Measurements from ENCODE around the gene TXNRD2.
"Not testable (repeated sequence)": the region's sequence is repeated elsewhere in the genome, so short reads cannot be mapped to it uniquely, and the experiment has no call there.

The TXNRD2 gene

GRCh38 chr22:19940536-19941364 is 868 bp downstream of the TXNRD2 start:
- Histone ChIP-seq H3K9me3 (ENCODE audit: insufficient read depth, low read length) (no peaks in the 10 kb centered on the region), H3K27ac (ENCODE audit: low read length) (peak overlapping the region; percentile 72), H3K4me2 (ENCODE audit: low read length) (peak overlapping the region; percentile 98), H3K36me3 (replicated peaks; ENCODE audit: low read depth, low read length) (peaks cover 14% of the 10 kb centered on the region), H3K27me3 (ENCODE audit: low read depth, low read length) (no peaks in the 10 kb centered on the region), H3K79me2 (ENCODE audit: low read length) (peaks cover 56% of the 10 kb centered on the region), H4K20me1 (ENCODE audit: insufficient read depth, low read length) (no peaks in the 10 kb centered on the region), H3K4me1 (ENCODE audit: low read length) (peaks cover 18% of the 10 kb centered on the region), H3K9ac (ENCODE audit: low read length) (peak overlapping the region; percentile 99), H2AFZ (ENCODE audit: low read depth, low read length) (peak overlapping the region; percentile 48; the same call in 1 of the 2 replicates), H3K4me3 (ENCODE audit: low read length) (peak overlapping the region; percentile 91)
- TF ChIP-seq, protein P1, sequence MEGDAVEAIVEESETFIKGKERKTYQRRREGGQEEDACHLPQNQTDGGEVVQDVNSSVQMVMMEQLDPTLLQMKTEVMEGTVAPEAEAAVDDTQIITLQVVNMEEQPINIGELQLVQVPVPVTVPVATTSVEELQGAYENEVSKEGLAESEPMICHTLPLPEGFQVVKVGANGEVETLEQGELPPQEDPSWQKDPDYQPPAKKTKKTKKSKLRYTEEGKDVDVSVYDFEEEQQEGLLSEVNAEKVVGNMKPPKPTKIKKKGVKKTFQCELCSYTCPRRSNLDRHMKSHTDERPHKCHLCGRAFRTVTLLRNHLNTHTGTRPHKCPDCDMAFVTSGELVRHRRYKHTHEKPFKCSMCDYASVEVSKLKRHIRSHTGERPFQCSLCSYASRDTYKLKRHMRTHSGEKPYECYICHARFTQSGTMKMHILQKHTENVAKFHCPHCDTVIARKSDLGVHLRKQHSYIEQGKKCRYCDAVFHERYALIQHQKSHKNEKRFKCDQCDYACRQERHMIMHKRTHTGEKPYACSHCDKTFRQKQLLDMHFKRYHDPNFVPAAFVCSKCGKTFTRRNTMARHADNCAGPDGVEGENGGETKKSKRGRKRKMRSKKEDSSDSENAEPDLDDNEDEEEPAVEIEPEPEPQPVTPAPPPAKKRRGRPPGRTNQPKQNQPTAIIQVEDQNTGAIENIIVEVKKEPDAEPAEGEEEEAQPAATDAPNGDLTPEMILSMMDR (IDR thresholded peaks at IDR 0.05; ENCODE audit: low read depth, low read length) = no peak
- no peak for TF ChIP-seq EZH2phosphoT487 (IDR thresholded peaks at IDR 0.05; ENCODE audit: low read depth)

DNA sequence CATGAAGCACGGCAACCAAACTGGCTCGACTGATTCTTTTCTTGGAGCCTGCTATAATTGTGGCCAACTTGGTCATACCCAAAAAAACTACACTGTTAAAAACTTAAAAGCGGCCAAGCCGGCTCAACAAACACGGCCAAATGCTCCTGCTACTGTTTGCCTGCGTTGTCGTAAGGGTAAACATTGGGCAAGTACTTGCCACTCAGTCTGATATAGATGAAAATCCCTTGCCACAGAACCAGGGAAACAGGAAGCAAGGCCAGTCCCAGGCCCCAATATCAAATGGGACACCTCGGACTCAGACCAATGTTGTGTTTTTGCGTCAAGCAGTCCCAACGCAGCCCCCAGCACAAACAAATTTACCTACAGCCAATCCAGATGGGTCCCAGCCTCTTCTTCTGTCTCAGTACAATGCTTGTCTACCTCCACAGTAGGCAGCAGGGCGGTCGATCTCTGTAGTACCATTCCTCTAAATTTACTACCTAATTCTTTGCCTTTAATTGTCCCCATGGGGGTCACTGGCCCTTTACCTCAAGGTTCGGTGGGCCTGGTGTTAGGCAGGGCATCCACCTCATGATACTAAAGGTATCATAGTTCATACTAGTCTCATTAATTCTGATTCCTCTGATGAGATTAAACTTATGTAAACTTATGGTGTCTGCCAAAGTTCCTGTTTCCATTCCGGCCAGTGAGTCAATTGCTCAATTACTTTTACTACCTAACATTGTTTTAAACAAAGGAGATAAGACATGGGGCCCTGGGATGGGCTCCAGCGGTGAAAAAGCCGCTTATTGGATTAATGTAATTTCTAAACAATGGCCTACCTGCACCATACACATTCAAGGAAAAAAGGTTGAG is 3.8 kb downstream of the TXNRD2 start:
- H3K4me2 ChIP-seq (ENCODE audit: low read length) = no peak overlapping the region
- H3K4me3 ChIP-seq (ENCODE audit: low read length) = no peak overlapping the region
- H3K9ac ChIP-seq (ENCODE audit: low read length) = no peak overlapping the region
- no peaks in the 10 kb centered on the region for H3K27me3 ChIP-seq (ENCODE audit: low read depth, low read length)
- TF ChIP-seq EZH2phosphoT487 (IDR thresholded peaks at IDR 0.05; ENCODE audit: low read depth) = no peak
- TF ChIP-seq, protein P1 (IDR thresholded peaks at IDR 0.05; ENCODE audit: low read depth, low read length) = no peak
- no peaks in the 10 kb centered on the region; the same call in 1 of the 2 replicates for H4K20me1 ChIP-seq (ENCODE audit: insufficient read depth, low read length)
- H2AFZ ChIP-seq (ENCODE audit: low read depth, low read length) = no peak overlapping the region
- peaks cover 4% of the 10 kb centered on the region for H3K36me3 ChIP-seq (replicated peaks; ENCODE audit: low read depth, low read length)
- H3K4me1 ChIP-seq (ENCODE audit: low read length) = peaks cover 9% of the 10 kb centered on the region
- peaks cover 27% of the 10 kb centered on the region for H3K79me2 ChIP-seq (ENCODE audit: low read length)
- H3K27ac ChIP-seq (ENCODE audit: low read length) = no peak overlapping the region
- H3K9me3 ChIP-seq (ENCODE audit: insufficient read depth, low read length) = no peaks in the 10 kb centered on the region

DNA sequence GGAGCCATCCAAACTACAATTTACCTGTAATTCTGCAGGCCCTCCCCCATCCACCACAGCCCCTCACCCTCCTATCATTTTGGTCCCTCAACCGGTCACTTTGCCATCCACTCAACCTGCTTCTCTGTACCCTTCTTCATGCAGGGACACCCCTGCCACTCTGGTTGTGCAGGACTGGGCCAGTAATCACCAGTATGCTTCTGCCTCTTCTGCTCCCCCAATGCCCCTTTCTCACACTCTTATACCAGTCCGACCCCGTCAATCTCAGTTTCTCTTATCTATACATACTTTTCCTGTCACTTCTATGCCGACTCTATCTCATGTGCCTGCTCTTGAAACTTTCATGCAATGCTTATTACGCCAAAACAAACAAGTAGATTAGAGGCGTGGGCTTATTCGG is 5.1 kb downstream of the TXNRD2 start:
- Histone ChIP-seq H2AFZ (ENCODE audit: low read depth, low read length) (no peak overlapping the region), H3K4me3 (ENCODE audit: low read length) (no peak overlapping the region), H3K27me3 (ENCODE audit: low read depth, low read length) (no peaks in the 10 kb centered on the region), H3K4me2 (ENCODE audit: low read length) (no peak overlapping the region), H3K9me3 (ENCODE audit: insufficient read depth, low read length) (no peaks in the 10 kb centered on the region), H3K79me2 (ENCODE audit: low read length) (peaks cover 14% of the 10 kb centered on the region), H4K20me1 (ENCODE audit: insufficient read depth, low read length) (no peaks in the 10 kb centered on the region; the same call in 1 of the 2 replicates), H3K36me3 (replicated peaks; ENCODE audit: low read depth, low read length) (peaks cover 4% of the 10 kb centered on the region), H3K9ac (ENCODE audit: low read length) (no peak overlapping the region), H3K4me1 (ENCODE audit: low read length) (peaks cover 8% of the 10 kb centered on the region), H3K27ac (ENCODE audit: low read length) (no peak overlapping the region)
- no peak for TF ChIP-seq EZH2phosphoT487 (IDR thresholded peaks at IDR 0.05; ENCODE audit: low read depth)
- TF ChIP-seq, protein P1 (IDR thresholded peaks at IDR 0.05; ENCODE audit: low read depth, low read length) = no peak

DNA sequence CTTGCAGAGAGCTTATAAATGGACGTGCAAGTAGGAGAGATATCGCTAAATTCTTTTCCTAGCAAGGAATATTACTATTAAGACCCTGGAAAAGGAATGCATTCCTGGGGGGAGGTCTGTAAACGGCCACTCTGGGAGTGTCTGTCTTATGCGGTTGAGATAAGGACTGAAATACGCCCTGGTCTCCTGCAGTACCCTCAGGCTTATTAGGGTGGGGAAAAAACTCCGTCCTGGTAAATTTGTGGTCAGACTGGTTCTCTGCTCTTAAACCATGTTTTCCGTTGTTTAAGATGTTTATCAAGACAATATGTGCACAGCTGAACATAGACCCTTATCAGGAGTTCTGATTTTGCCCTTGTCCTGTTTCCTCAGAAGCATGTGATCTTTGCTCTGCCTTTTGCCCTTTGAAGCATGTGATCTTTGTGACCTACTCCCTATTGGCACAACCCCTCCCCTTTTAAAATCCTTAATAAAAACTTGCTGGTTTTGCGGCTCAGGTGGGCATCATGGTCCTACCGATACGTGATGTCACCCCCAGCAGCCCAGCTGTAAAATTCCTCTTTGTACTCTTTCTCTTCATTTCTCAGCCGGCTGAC is 6.4 kb downstream of the TXNRD2 start:
- H3K9ac ChIP-seq (ENCODE audit: low read length); H2AFZ ChIP-seq (ENCODE audit: low read depth, low read length); H3K27ac ChIP-seq (ENCODE audit: low read length); H3K79me2 ChIP-seq (ENCODE audit: low read length); H3K36me3 ChIP-seq (replicated peaks; ENCODE audit: low read depth, low read length); H4K20me1 ChIP-seq (ENCODE audit: insufficient read depth, low read length); H3K4me3 ChIP-seq (ENCODE audit: low read length); H3K27me3 ChIP-seq (ENCODE audit: low read depth, low read length); H3K4me2 ChIP-seq (ENCODE audit: low read length); H3K4me1 ChIP-seq (ENCODE audit: low read length); H3K9me3 ChIP-seq (ENCODE audit: insufficient read depth, low read length): not testable (repeated sequence)
